TTC549 (cell line): Measurements from ENCODE around the gene RPS14.
A peak's percentile ranks its signal among the peaks of the same experiment; 100 is the strongest.

Experiments used
- FAIRE-seq: peaks from 2 replicates; lab custom pipeline; 2012; peaks lifted over from hg19 to GRCh38; lab: Jason Lieb, UNC

RPS14 gene

GRCh38 chr5:150413176-150413901 lies 36.2 kb downstream of the RPS14 start:
- FAIRE-seq, result no peak

- no peak for FAIRE-seq
Measured at GRCh38 chr5:150412319-150413175, 37.0 kb downstream of the RPS14 start, which contains the start of gene CD74. Gene CD74 (minus strand): TSS chr5:150412910. CDS start chr5:150412749, 161 bp downstream.

GRCh38 chr5:150411245-150411979 lies 38.1 kb downstream of the RPS14 start:
- FAIRE-seq, result no peak

GRCh38 chr5:150410524-150411244 lies 38.9 kb downstream of the RPS14 start:
- FAIRE-seq, result peak; percentile 77

- FAIRE-seq, result peak; percentile 65
Measured at GRCh38 chr5:150409638-150410523, 39.7 kb downstream of the RPS14 start.

- FAIRE-seq, result no peak
Measured at GRCh38 chr5:150408231-150408943, 41.2 kb downstream of the RPS14 start.

- no peak for FAIRE-seq
Measured at GRCh38 chr5:150407096-150407720, 42.3 kb downstream of the RPS14 start.

GRCh38 chr5:150406723-150407095 lies 42.8 kb downstream of the RPS14 start:
- FAIRE-seq, result no peak

- FAIRE-seq, result no peak
Measured at GRCh38 chr5:150406103-150406722, 43.3 kb downstream of the RPS14 start.

- no peak for FAIRE-seq
Measured at GRCh38 chr5:150404941-150405816, 44.4 kb downstream of the RPS14 start.

GRCh38 chr5:150404535-150404934 lies 45.0 kb downstream of the RPS14 start:
- FAIRE-seq, result no peak

GRCh38 chr5:150404121-150404520 lies 45.4 kb downstream of the RPS14 start:
- no peak for FAIRE-seq

GRCh38 chr5:150402901-150403342 lies 46.6 kb downstream of the RPS14 start:
- FAIRE-seq, result no peak

- no peak for FAIRE-seq
Measured at GRCh38 chr5:150402229-150402773, 47.2 kb downstream of the RPS14 start.

- no peak for FAIRE-seq
Measured at GRCh38 chr5:150401376-150402228, 47.9 kb downstream of the RPS14 start.

- no peak for FAIRE-seq
Measured at GRCh38 chr5:150401076-150401375, 48.5 kb downstream of the RPS14 start.
